ENCODE measurements around the gene FAM83D.

DNA sequence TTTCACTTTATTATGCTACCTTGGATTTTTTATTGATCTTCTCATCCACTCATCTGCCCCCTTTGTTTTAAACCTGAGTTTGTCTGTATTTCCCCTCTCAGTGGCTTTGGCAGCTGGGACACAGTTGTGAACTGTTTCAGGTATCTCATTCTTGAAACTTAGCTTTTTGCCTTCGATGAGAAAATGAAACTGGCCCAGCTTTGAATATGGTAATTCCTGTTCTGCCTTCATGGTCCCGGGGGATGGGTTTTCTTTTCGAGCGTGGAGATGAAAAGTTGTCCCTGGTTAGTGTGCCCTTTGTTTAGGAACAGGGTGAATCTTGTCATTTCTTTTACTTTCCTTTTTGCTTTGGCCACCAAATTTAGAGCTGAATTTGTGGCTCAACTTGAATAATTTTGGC lies 61.6 kb downstream of the FAM83D start:
- TF ChIP-seq, protein P1, sequence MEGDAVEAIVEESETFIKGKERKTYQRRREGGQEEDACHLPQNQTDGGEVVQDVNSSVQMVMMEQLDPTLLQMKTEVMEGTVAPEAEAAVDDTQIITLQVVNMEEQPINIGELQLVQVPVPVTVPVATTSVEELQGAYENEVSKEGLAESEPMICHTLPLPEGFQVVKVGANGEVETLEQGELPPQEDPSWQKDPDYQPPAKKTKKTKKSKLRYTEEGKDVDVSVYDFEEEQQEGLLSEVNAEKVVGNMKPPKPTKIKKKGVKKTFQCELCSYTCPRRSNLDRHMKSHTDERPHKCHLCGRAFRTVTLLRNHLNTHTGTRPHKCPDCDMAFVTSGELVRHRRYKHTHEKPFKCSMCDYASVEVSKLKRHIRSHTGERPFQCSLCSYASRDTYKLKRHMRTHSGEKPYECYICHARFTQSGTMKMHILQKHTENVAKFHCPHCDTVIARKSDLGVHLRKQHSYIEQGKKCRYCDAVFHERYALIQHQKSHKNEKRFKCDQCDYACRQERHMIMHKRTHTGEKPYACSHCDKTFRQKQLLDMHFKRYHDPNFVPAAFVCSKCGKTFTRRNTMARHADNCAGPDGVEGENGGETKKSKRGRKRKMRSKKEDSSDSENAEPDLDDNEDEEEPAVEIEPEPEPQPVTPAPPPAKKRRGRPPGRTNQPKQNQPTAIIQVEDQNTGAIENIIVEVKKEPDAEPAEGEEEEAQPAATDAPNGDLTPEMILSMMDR (IDR thresholded peaks at IDR 0.05), result no peak
- no peak for TF ChIP-seq EZH2 (IDR thresholded peaks at IDR 0.05; ENCODE audit: borderline replicate concordance, insufficient read depth, low read depth, low read length, poor library complexity, severe bottlenecking)
